ENCODE measurements around the gene SLC12A7. TPM values are rescaled to one million over a fixed set of nuclear protein-coding genes. Genes with fewer than 3 reads are reported as not detected.

The SLC12A7 gene
- total and polyA plus RNA-seq, 9 of the 15 experiments (the other 6 are each of a cell fraction or from before 2014, with no cell fraction given): 0.01 to 3.1 (median 0.56) TPM

GRCh38 chr5:1100664-1101574 is 10.9 kb downstream of the SLC12A7 start (continued):
- TF ChIP-seq USF2 (CRISPR knock-in tag; IDR thresholded peaks at IDR 0.05): no peak
- no peak for TF ChIP-seq ZNF584 (CRISPR knock-in tag; IDR thresholded peaks at IDR 0.05; ENCODE audit: low read depth)
- no peak for TF ChIP-seq TSC22D4 (tag; IDR thresholded peaks at IDR 0.05)
- TF ChIP-seq XRCC5 (IDR thresholded peaks at IDR 0.05; ENCODE audit: low read depth, low read length): no peak
- TF ChIP-seq NCOA6 (IDR thresholded peaks at IDR 0.05): no peak
- TF ChIP-seq PKNOX1 (IDR thresholded peaks at IDR 0.05): no peak
- no peak for TF ChIP-seq AFF1 (IDR thresholded peaks at IDR 0.05; ENCODE audit: low read depth in 1 of 2, partially characterized antibody in 2 of 2)
- no peak for TF ChIP-seq HLTF (IDR thresholded peaks at IDR 0.05)
- no peak for TF ChIP-seq ZNF121 (CRISPR knock-in tag; conservative IDR thresholded peaks at IDR 0.05)
- no peak for TF ChIP-seq E2F5 (CRISPR knock-in tag; IDR thresholded peaks at IDR 0.05)
- no peak for TF ChIP-seq AFF4 (CRISPR knock-in tag; IDR thresholded peaks at IDR 0.05)
- no peak for TF ChIP-seq ZSCAN32 (CRISPR knock-in tag; IDR thresholded peaks at IDR 0.05)
- peak; percentile 45 for TF ChIP-seq MAFF (IDR thresholded peaks at IDR 0.05; ENCODE audit: low read length)
- TF ChIP-seq THRAP3 (IDR thresholded peaks at IDR 0.05; ENCODE audit: borderline replicate concordance): no peak
- TF ChIP-seq ZNF184 (CRISPR knock-in tag; IDR thresholded peaks at IDR 0.05): no peak
- TF ChIP-seq TCF7L2 (IDR thresholded peaks at IDR 0.05; ENCODE audit: low read depth, low read length): no peak
- peak; percentile 40 for TF ChIP-seq PCBP1 (IDR thresholded peaks at IDR 0.05; ENCODE audit: low read depth, low read length, poor library complexity, severe bottlenecking)

All from K562 (cell line).